GM21619 (cell line): Measurements from ENCODE around the gene SGIP1.
A peak's percentile ranks its signal among the peaks of the same experiment; 100 is the strongest.
"Not testable (repeated sequence)": the region's sequence is repeated elsewhere in the genome, so short reads cannot be mapped to it uniquely, and the experiment has no call there.

Experiments used
- ATAC-seq: cut with Tn5 transposase; IDR thresholded peaks from one replicate; pipeline ENCODE4 v1.9.1; 2021; ENCODE audit not compliant: unreplicated experiment

Gene SGIP1

GRCh38 chr1:66728021-66728420 is 194.1 kb downstream of the SGIP1 start:
- no peak for ATAC-seq

- ATAC-seq, result not testable (repeated sequence)
These were observed 194.8 kb downstream of the SGIP1 start for GRCh38 chr1:66728716-66729115.

DNA sequence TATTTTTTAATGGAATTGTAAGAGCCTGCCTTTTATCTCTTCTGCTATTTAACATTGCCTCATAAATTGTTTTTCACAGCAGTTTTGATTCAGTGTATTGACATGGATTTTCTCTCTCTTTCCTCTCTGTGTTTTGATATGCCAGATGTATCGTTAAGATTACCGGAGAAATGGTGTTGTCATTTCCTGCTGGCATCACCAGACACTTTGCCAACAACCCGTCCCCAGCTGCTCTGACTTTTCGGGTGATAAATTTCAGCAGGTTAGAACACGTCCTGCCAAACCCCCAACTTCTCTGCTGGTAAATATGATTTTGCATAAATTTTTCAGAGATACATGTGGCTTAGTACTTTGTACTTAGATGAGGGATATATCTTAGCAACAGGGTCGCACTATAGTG is 195.2 kb downstream of the SGIP1 start:
- ATAC-seq, result no peak

DNA sequence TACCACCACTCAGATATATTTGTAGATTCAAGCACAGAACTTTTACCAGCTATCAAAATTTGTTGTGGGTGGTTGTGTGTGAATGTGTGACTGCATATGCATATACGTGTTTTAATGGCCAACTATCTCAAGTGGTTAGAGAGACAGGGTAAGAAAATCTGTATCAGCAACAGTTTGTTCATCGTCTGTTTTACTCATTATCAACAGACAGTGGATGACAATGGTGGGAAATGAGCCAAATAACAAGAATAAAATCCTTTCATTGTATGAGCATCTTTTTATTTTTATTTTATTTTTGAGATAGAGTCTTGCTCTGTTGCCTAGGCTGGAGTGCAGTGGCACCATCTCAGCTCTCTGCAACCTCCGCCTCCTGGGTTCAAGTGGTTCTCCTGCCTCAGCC is 195.6 kb downstream of the SGIP1 start:
- no peak for ATAC-seq

DNA sequence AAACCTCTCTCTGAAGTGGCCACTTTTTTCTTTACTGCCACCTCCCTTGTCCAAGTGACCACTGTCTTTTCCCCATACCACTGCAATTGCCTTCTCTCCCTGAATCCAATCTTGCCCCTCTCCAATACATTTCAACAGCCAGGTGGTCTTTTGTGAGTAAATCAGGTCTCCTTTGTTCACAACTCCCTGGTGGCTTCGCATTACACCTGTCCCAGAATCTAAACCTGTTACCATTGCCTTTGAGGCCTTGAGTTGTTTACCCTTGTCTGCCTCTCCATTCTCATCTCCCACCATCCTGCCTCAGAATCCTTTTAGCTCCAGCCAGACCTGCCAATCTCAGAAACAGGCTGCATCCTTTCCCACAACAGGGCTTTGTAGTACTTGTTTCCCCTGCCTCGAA is 196.5 kb downstream of the SGIP1 start:
- ATAC-seq, result no peak

DNA sequence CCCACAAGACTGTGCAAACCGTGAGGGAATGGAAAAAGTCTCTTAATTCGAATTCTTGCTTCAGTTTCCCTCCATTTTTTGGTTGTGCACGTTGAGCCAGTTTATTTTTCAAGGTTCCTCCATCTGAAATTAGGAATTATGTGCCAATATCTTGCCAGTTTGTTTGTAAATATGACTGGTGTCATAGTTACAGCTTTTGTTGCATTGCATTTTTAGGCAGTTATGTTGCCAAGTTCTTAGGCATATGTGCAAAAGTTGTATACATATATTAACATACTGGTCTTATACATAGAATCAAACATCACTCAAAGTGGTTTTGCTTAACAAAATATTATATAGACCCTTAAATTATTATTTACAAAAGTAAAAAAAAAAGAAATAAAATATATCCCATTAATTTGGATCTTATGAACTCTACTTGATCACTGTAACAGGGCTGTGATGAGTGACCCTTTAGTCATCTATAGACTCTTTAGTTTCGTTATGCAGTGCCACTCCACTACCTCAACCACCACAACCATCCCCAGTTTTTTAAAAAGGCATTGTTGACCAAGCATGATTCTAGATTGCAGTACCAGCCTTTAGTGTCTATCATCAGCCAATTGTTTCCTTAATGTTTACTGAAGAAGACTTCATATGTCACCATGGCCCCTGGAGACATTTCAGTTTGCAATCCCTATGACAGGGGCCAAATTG is 197.4 kb downstream of the SGIP1 start:
- ATAC-seq, result peak; percentile 44

GRCh38 chr1:66732407-66733166 is 198.6 kb downstream of the SGIP1 start:
- no peak for ATAC-seq

DNA sequence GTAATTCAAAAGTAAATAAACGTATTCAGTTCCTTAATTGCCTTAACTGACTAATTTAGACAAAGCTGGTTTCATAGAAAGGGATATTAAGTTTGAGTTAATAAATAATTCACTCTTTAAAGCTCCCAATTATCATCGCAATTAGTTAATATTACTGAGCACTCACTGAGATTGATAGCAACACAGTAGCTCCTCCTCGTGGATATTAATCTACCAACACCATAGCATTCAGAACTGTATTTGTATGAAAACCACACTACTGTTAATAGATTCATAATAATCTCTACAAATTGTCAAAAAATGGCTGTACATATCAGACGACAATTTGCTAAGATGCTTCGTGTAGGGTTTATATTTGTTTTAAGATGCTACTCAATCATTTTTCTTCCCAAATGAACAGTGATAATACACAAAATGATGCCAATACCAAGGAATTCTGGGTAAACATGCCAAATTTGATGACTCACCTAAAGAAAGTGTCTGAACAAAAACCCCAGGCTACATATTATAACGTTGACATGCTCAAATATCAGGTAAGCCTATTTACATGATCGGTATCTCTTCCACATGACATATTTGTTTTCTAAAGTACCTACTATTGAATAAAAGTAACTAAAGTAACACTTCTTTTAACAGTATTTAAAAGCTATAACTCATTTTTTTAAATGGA is 199.5 kb downstream of the SGIP1 start:
- ATAC-seq, result no peak

DNA sequence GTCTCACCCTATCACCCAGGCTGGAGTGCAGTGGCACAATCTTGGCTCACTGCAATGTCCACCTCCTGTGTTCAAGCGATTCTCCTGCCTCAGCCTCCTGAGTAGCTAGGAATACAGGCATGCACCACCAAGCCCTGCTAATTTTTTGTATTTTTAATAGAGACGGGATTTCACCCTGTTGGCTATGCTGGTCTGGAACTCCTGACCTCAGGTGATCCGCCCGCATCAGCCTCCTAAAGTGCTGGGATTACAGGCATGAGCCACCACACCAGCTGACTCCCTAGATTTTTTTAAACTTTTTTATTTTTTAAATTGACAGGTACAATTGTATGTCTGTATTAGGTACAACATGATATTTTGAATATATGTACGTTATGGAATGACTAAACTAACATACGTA is 200.6 kb downstream of the SGIP1 start:
- not testable (repeated sequence) for ATAC-seq

GRCh38 chr1:66737836-66738235 is 203.9 kb downstream of the SGIP1 start:
- ATAC-seq, result no peak

- ATAC-seq, result peak; percentile 81
These were observed 205.6 kb downstream of the SGIP1 start for GRCh38 chr1:66739401-66740157.

DNA sequence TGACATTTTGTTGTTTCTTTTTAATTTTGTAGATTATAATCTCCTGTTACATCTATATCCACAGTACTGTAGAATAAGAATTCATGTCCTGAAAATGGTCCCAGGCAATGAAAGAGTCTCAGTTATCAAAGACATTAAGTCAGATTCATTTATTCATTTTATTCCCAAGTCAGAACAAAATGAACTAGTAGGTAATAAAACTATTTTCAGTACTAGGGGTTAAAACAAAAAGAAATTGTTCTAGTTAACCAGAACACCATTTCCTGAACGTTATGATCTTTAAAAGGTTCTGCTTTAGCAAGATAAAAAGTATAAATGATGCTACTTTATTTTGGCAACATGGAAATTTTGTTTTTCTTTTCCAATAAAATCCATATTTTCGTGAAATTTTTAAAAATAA is 211.5 kb downstream of the SGIP1 start:
- ATAC-seq, result no peak

DNA sequence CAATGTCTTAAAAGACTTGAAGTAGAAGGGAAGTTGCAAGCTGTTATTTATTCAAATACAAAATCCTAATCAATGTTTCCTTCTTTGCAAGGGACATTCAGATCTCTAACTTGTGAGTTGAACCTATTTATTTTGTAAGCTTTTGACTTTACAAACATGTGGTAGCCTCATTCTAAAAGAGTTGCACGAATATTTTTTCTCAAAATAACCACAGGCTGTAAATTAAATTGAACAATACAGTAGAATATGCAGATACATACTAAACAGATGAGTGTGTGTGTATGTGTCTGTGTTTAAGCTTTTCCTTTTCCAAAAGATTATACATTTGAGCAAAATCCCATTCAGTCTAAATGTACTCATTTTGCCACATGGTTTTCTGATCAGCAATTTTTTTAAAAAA is 213.5 kb downstream of the SGIP1 start:
- ATAC-seq, result no peak

GRCh38 chr1:66750577-66750976 is 216.6 kb downstream of the SGIP1 start:
- ATAC-seq, result no peak

DNA sequence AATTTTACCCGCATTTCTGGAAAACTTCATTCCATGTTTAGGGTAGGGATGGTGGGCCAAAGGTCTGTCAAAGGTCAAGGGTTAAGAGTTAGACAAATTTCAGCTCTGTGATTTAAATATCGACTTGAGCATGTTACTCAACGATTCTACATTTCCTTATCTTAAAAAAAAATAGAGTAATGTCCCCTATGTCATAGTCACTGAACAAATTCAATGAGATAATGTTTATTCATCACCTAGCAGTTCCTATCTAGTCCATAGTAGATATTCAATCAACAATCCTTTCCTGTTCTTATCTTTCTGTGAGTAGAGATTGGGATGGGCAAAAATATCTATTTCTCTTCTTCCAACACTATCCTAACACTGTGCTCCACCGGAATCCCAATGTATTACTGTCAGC is 217.2 kb downstream of the SGIP1 start:
- ATAC-seq, result no peak

GRCh38 chr1:66752000-66752592 is 218.1 kb downstream of the SGIP1 start, which contains the start of gene DYNLT5:
Gene DYNLT5 (plus strand): TSS chr1:66752459. CDS start chr1:66754659, 2,200 bp downstream.
- peak; percentile 56 for ATAC-seq

GRCh38 chr1:66752671-66753371 is 218.9 kb downstream of the SGIP1 start:
- ATAC-seq, result no peak

DNA sequence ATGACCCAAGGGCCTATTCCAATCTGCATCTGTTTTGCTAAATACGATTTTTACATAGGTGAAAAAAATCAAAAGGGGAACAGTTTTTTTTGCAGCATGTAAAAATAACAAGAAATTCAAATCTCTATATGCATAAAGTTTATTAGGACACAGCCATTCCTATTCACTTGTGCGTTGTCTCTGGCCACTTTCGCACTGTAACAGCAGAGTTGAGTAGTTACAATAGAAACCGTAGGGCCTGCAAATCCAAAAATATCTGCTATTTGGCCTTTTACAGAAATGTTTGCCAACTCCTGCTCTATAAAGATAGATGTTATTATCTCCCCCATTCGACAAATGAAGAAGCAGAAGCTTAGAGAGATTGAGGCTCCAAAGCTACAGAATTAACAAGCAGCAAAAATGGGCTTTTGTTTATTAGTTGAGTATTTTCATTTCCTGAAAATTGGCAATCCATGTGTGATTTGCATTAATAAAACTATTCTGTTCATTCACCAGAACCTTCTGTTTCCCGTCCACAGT is 223.8 kb downstream of the SGIP1 start:
- no peak for ATAC-seq

DNA sequence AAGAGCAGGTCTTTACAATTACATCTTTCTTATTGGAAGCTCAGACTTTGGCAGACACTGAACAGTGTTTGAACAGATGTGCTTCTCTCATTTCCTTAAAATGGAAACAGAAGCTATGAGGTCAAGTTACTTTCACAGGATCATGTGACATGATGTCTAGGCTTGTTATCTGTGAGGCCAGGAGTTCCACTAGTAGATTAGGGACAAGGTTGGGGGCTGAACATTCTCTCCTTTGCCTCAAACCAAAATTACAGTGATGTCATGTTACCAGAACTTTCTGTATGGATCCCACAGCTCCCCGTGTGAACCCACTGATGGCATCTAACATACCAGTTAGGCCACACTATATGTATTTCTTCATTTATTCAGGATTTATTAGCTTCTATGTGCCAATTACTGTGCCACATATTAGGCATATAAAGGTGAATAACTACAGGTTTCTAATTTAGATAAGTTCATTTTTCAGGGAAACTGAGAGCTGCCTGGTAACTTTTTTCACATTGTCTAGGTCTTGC is 224.3 kb downstream of the SGIP1 start:
- ATAC-seq, result peak; percentile 100

- no peak for ATAC-seq
These were observed 226.6 kb downstream of the SGIP1 start for GRCh38 chr1:66760506-66760905.
